Stimulated activated naive B cell treated with anti-CD40 and anti-IgM and Interleukin-4, amounts not matched to agents 10 μg/mL and 1 μg/mL and 100 μg/mL, for 72 hours (primary cell): ENCODE results near the gene TGFBR3.

Experiments
- ATAC-seq, 2 donors: fragments of 150-1000 bp; cut with Tn5 transposase; replicated peaks; 2 replicates each; pipeline ENCODE4 v1.10.0; 2021; ENCODE audit warnings: moderate library complexity in 1 of 2
- DNase-seq: peaks from one replicate; pipeline ENCODE4 v3.0.0; 2021
- H3K27ac Mint-ChIP-seq: one replicate; pipeline ENCODE4 v1.8.0; 2022; ENCODE audit warnings: mild to moderate bottlenecking, mixed read lengths
- H3K27me3 Mint-ChIP-seq, 2 donors: one replicate each; pipeline ENCODE4 v1.8.0; 2022; ENCODE audit warnings: mixed read lengths in 2 of 2
- H3K36me3 Mint-ChIP-seq, 2 donors: one replicate each; pipeline ENCODE4 v1.8.0; 2022; ENCODE audit warnings: mixed read lengths in 2 of 2, mild to moderate bottlenecking in 1 of 2
- H3K4me1 Mint-ChIP-seq, 2 donors: one replicate each; pipeline ENCODE4 v1.8.0; 2022; ENCODE audit warnings: mixed read lengths in 2 of 2, mild to moderate bottlenecking in 1 of 2
- H3K4me3 Mint-ChIP-seq, 2 donors: one replicate each; pipeline ENCODE4 v1.8.0; 2022; ENCODE audit warnings: mild to moderate bottlenecking in 2 of 2, mixed read lengths in 2 of 2, moderate library complexity in 1 of 2
- H3K9me3 Mint-ChIP-seq, 2 donors: one replicate each; pipeline ENCODE4 v1.8.0; 2022; ENCODE audit warnings: mixed read lengths in 2 of 2, mild to moderate bottlenecking in 1 of 2

TGFBR3 gene

GRCh38 chr1:91727763-91728162 lies 158.2 kb downstream of the TGFBR3 start:
- Mint-ChIP-seq H3K36me3 (no peaks in the 10 kb centered on the region), H3K27me3 (peaks cover 14% of the 10 kb centered on the region in 2 donors)

GRCh38 chr1:91725989-91726721 lies 159.8 kb downstream of the TGFBR3 start:
- ATAC-seq (no peak), DNase-seq (no peak)
- Mint-ChIP-seq H3K36me3 (no peaks in the 10 kb centered on the region), H3K9me3 (no peaks in the 10 kb centered on the region), H3K4me1 (peaks cover under 1 to 14% of the 10 kb centered on the region in 2 donors), H3K4me3 (no peak overlapping the region), H3K27ac (no peak overlapping the region), H3K27me3 (peaks cover 14% of the 10 kb centered on the region in 2 donors)

More at GRCh38 chr1:91727763-91728162, 158.2 kb downstream of the TGFBR3 start:
- DNase-seq: no peak
- no peak for ATAC-seq
- no peaks in the 10 kb centered on the region for H3K9me3 Mint-ChIP-seq
- peaks cover 11 to 28% of the 10 kb centered on the region in 2 donors for H3K4me1 Mint-ChIP-seq
- no peak overlapping the region for H3K27ac Mint-ChIP-seq
- no peak overlapping the region for H3K4me3 Mint-ChIP-seq

GRCh38 chr1:91725618-91725988 lies 160.3 kb downstream of the TGFBR3 start:
- no peak for DNase-seq
- Mint-ChIP-seq H3K27ac (no peak overlapping the region), H3K4me3 (no peak overlapping the region), H3K27me3 (peaks cover 12 to 13% of the 10 kb centered on the region in 2 donors), H3K4me1 (peaks cover 0 to 11% of the 10 kb centered on the region in 2 donors), H3K36me3 (no peaks in the 10 kb centered on the region), H3K9me3 (no peaks in the 10 kb centered on the region)
- ATAC-seq: no peak

GRCh38 chr1:91724644-91725043 lies 161.3 kb downstream of the TGFBR3 start:
- Mint-ChIP-seq H3K36me3 (no peaks in the 10 kb centered on the region), H3K4me1 (peaks cover 0 to 2% of the 10 kb centered on the region in 2 donors), H3K4me3 (no peak overlapping the region), H3K27me3 (peaks cover 2 to 7% of the 10 kb centered on the region in 2 donors), H3K27ac (no peak overlapping the region), H3K9me3 (no peaks in the 10 kb centered on the region)
- ATAC-seq (no peak), DNase-seq (no peak)

- Mint-ChIP-seq H3K36me3 (no peaks in the 10 kb centered on the region), H3K4me1 (no peaks in the 10 kb centered on the region), H3K27me3 (peaks cover 0 to 7% of the 10 kb centered on the region in 2 donors), H3K9me3 (no peaks in the 10 kb centered on the region), H3K27ac (no peak overlapping the region), H3K4me3 (no peak overlapping the region)
- DNase-seq: no peak
- no peak for ATAC-seq
Measured at GRCh38 chr1:91724231-91724630, 161.7 kb downstream of the TGFBR3 start.

- H3K9me3 Mint-ChIP-seq: no peaks in the 10 kb centered on the region
- DNase-seq (no peak), ATAC-seq (no peak)
- no peaks in the 10 kb centered on the region for H3K36me3 Mint-ChIP-seq
- H3K27me3 Mint-ChIP-seq: peaks cover 0 to 2% of the 10 kb centered on the region in 2 donors
- no peak overlapping the region for H3K27ac Mint-ChIP-seq
- no peak overlapping the region for H3K4me3 Mint-ChIP-seq
- H3K4me1 Mint-ChIP-seq: peaks cover 0 to under 1% of the 10 kb centered on the region in 2 donors
Measured at GRCh38 chr1:91720044-91720443, 165.9 kb downstream of the TGFBR3 start.

GRCh38 chr1:91718877-91719276 lies 167.1 kb downstream of the TGFBR3 start:
- Mint-ChIP-seq H3K27ac (peak overlapping the region; percentile 20), H3K27me3 (no peaks in the 10 kb centered on the region), H3K4me3 (no peak overlapping the region), H3K36me3 (no peaks in the 10 kb centered on the region), H3K4me1 (peaks cover 0 to 3% of the 10 kb centered on the region in 2 donors), H3K9me3 (no peaks in the 10 kb centered on the region)
- ATAC-seq: no peak
- no peak for DNase-seq

- H3K36me3 Mint-ChIP-seq: no peaks in the 10 kb centered on the region
Measured at GRCh38 chr1:91718368-91718767, 167.6 kb downstream of the TGFBR3 start.

GRCh38 chr1:91717839-91718238 lies 168.1 kb downstream of the TGFBR3 start:
- Mint-ChIP-seq H3K4me1 (peaks cover 7 to 10% of the 10 kb centered on the region in 2 donors), H3K4me3 (no peak overlapping the region), H3K27ac (no peak overlapping the region), H3K27me3 (no peaks in the 10 kb centered on the region), H3K36me3 (no peaks in the 10 kb centered on the region), H3K9me3 (no peaks in the 10 kb centered on the region)
- ATAC-seq (no peak), DNase-seq (no peak)

More at GRCh38 chr1:91718368-91718767, 167.6 kb downstream of the TGFBR3 start:
- no peaks in the 10 kb centered on the region for H3K9me3 Mint-ChIP-seq
- ATAC-seq: no peak
- DNase-seq: no peak
- H3K27me3 Mint-ChIP-seq: no peaks in the 10 kb centered on the region
- H3K4me1 Mint-ChIP-seq: peaks cover 4 to 5% of the 10 kb centered on the region in 2 donors
- no peak overlapping the region for H3K27ac Mint-ChIP-seq
- no peak overlapping the region for H3K4me3 Mint-ChIP-seq

- no peak overlapping the region for H3K27ac Mint-ChIP-seq
- no peaks in the 10 kb centered on the region for H3K36me3 Mint-ChIP-seq
- H3K9me3 Mint-ChIP-seq: no peaks in the 10 kb centered on the region
- ATAC-seq (no peak), DNase-seq (no peak)
- no peaks in the 10 kb centered on the region for H3K27me3 Mint-ChIP-seq
- no peak overlapping the region for H3K4me3 Mint-ChIP-seq
- peaks cover 10 to 19% of the 10 kb centered on the region in 2 donors for H3K4me1 Mint-ChIP-seq
Measured at GRCh38 chr1:91716339-91716738, 169.6 kb downstream of the TGFBR3 start.

GRCh38 chr1:91715416-91716000 lies 170.4 kb downstream of the TGFBR3 start:
- Mint-ChIP-seq H3K27me3 (peaks cover 0 to 4% of the 10 kb centered on the region in 2 donors), H3K4me1 (peaks cover 10 to 19% of the 10 kb centered on the region in 2 donors), H3K27ac (no peak overlapping the region), H3K36me3 (no peaks in the 10 kb centered on the region), H3K9me3 (no peaks in the 10 kb centered on the region), H3K4me3 (no peak overlapping the region)
- DNase-seq (no peak), ATAC-seq (no peak)

- DNase-seq (no peak), ATAC-seq (no peak)
- Mint-ChIP-seq H3K4me1 (peaks cover 10 to 19% of the 10 kb centered on the region in 2 donors), H3K4me3 (no peak overlapping the region), H3K9me3 (no peaks in the 10 kb centered on the region), H3K27ac (no peak overlapping the region), H3K36me3 (no peaks in the 10 kb centered on the region), H3K27me3 (peaks cover 0 to 4% of the 10 kb centered on the region in 2 donors)
Measured at GRCh38 chr1:91714867-91715381, 171.0 kb downstream of the TGFBR3 start.

- no peaks in the 10 kb centered on the region for H3K36me3 Mint-ChIP-seq
- H3K4me1 Mint-ChIP-seq: peaks cover 10 to 19% of the 10 kb centered on the region in 2 donors
- peak overlapping the region; percentile 89 for H3K27ac Mint-ChIP-seq
- peak overlapping the region; percentile 50 to 57 for H3K4me3 Mint-ChIP-seq
- peak; percentile 53 for DNase-seq
- peaks cover 0 to 4% of the 10 kb centered on the region in 2 donors for H3K27me3 Mint-ChIP-seq
- ATAC-seq: peak; percentile 89 to 92
- no peaks in the 10 kb centered on the region for H3K9me3 Mint-ChIP-seq
Measured at GRCh38 chr1:91712981-91713841, 172.7 kb downstream of the TGFBR3 start.

- Mint-ChIP-seq H3K36me3 (no peaks in the 10 kb centered on the region), H3K4me1 (peaks cover 10 to 19% of the 10 kb centered on the region in 2 donors), H3K9me3 (no peaks in the 10 kb centered on the region), H3K4me3 (no peak overlapping the region), H3K27ac (no peak overlapping the region), H3K27me3 (peaks cover 0 to 4% of the 10 kb centered on the region in 2 donors)
- DNase-seq (no peak), ATAC-seq (no peak)
Measured at GRCh38 chr1:91712393-91712792, 173.6 kb downstream of the TGFBR3 start.
